Adrenal gland (tissue), 5 donors: Measurements from ENCODE around the gene ASH1L.

Experiments used
- POLR2A ChIP-seq, 2 donors: fragments of 450-650 bp; IDR thresholded peaks; one replicate each; pipeline ENCODE4 v1.6.1; 2017; ENCODE audit warnings: antibody characterized with exemption in 2 of 2, mild to moderate bottlenecking in 2 of 2, moderate library complexity in 1 of 2
- TF ChIP-seq, protein P1 (sequence below), 6 experiments: fragments of 450-650 bp in 4 of 6; fragments of 200-600 bp in 2 of 6; sonication (generic) in 1 of 6; IDR thresholded peaks; 1 replicate in 5 of 6; 2 replicates in 1 of 6; pipeline versions ENCODE4 v1.5.1 to v1.8.0; 2016 to 2021; ENCODE audit warnings: antibody characterized with exemption in 6 of 6, mild to moderate bottlenecking in 2 of 6, moderate library complexity in 1 of 6
- donor health status: DM: no; HTN: no; CAD: no.

DNA sequence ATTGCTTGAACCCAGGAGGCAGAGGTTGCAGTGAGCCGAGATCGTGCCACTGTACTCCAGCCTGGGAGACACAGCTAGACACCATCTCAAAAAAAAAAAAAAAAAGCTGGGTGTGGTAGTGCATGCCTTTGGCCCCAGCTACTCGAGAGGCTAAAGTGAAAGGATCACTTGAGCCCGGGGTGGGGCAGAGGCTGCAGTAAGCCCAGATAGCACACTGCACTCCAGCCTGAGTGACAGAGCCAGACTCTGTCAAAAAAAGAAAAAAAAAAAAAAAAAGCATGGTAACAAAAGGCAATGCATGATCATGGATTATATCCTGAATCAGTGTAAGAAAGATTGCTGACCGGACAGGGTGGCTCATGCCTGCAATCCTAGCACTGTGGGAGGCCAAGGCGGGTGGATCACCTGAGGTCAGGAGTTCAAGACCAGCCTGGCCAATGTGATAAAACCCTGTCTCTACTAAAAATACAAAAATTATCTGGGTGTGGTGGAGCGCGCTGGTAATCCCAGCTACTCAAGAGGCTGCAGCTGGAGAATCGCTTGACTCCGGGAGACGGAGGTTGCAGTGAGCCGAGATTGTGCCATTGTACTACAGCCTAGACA, 165.6 kb downstream of the ASH1L start:
- TF ChIP-seq, protein P1, sequence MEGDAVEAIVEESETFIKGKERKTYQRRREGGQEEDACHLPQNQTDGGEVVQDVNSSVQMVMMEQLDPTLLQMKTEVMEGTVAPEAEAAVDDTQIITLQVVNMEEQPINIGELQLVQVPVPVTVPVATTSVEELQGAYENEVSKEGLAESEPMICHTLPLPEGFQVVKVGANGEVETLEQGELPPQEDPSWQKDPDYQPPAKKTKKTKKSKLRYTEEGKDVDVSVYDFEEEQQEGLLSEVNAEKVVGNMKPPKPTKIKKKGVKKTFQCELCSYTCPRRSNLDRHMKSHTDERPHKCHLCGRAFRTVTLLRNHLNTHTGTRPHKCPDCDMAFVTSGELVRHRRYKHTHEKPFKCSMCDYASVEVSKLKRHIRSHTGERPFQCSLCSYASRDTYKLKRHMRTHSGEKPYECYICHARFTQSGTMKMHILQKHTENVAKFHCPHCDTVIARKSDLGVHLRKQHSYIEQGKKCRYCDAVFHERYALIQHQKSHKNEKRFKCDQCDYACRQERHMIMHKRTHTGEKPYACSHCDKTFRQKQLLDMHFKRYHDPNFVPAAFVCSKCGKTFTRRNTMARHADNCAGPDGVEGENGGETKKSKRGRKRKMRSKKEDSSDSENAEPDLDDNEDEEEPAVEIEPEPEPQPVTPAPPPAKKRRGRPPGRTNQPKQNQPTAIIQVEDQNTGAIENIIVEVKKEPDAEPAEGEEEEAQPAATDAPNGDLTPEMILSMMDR (IDR thresholded peaks at IDR 0.05) = no peak
- TF ChIP-seq POLR2A (IDR thresholded peaks at IDR 0.05) = no peak
